T-helper 2 cell (primary cell): ENCODE measurements around the gene PPFIA3.

Experiments used
- DNase-seq, 5 experiments: peaks; one replicate each; pipeline versions ENCODE4 v3.0.0 to v3.0.0-alpha.2; 2012 to 2022

The PPFIA3 gene

DNA sequence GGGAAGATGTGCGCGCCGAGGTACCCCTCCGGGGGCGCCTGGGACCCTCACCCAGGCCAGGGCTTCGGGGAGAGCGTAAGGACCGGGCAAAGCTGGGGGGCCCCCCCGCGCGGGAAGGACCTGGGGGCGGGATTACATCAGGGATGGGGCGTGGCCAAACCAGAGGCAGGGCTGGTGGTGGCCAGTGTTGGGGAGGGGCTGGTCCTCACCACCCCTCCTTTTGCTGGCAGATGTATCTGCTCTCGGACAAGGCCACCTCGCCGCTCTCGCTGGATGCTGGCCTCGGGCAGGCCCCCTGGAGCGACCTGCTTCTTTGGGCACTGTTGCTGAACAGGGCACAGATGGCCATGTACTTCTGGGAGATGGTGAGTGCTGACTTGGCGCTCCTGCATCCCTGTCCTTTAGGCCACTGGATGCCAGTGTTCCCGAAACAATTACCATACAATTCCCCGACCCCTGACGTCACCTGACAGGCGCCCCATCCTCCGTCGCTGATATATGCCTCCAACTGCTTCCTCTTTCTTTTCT lies 63.6 kb downstream of the PPFIA3 start:
- no peak for DNase-seq

DNA sequence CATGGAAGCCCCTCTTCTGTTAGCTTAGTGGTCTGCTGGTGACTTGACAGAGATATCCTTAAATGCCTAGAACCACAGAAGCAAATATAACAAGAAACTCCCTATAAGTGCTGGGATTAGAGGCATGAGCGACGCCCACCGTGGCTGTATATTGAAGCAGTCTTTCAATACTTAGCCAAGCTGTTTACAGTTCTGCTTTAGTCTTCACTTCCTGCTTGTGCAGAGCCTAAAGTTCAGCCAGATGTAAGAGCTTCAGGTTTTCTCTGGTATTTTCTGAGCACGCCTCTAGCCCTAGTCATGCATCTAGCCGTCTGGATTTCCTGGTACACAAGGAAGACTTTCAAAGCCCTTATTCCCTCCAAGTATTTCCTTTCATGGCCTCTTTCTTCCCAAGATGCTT lies 66.8 kb downstream of the PPFIA3 start:
- DNase-seq, result no peak

DNA sequence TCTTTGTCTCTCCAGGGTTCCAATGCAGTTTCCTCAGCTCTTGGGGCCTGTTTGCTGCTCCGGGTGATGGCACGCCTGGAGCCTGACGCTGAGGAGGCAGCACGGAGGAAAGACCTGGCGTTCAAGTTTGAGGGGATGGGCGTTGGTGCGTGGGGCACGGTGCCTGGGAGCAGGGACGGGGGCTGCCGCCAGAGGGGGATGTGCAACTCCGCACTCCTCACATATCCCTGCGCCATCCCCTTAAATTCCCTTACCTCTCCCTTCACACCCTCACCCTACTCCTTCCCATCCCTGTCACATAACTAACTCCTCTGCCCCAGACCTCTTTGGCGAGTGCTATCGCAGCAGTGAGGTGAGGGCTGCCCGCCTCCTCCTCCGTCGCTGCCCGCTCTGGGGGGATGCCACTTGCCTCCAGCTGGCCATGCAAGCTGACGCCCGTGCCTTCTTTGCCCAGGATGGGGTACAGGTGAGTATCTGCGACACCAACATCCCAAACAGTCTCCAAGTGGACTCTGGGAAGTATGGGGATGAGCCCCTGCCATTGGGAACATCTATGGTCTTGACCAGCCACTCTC lies 69.4 kb downstream of the PPFIA3 start:
- no peak for DNase-seq

DNA sequence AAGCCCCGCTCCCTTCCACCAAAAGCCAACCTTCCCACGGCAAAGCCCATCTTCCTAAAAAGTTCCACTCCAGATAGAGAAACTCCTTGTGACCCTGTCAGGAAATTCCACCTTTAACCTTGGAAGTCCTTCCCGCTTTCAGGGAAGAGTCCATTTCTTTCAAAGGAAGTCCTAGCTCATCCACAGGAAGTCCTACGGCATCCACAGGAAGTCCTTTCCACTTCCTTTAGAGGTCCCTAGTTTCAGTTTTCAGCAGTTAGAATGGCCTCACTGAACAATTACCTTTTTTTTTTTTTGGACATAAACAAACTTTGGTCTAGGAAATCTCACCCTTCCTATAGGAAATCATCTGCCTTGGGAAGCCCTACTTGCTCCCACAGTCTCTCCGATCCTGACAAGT lies 69.9 kb downstream of the PPFIA3 start:
- no peak for DNase-seq

DNA sequence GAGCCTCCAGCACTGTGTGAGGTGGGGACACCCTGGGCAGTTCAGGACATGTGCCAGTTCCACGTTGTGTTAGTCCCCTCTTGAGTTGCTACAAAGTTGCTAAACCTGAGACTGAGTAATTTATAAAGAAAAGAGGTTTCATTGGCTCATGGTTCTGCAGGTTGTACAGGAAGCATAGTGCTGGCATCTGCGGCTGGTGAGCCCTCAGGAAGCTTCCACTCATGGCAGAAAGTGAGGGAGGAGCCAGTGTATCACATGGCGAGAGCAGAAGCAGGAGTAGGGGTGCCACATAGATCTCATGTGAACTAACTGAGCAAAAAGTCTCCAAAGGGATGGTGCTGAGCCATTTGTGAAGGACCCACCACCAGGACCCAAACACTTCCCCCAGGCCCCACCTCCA lies 71.4 kb downstream of the PPFIA3 start:
- DNase-seq, result no peak

DNA sequence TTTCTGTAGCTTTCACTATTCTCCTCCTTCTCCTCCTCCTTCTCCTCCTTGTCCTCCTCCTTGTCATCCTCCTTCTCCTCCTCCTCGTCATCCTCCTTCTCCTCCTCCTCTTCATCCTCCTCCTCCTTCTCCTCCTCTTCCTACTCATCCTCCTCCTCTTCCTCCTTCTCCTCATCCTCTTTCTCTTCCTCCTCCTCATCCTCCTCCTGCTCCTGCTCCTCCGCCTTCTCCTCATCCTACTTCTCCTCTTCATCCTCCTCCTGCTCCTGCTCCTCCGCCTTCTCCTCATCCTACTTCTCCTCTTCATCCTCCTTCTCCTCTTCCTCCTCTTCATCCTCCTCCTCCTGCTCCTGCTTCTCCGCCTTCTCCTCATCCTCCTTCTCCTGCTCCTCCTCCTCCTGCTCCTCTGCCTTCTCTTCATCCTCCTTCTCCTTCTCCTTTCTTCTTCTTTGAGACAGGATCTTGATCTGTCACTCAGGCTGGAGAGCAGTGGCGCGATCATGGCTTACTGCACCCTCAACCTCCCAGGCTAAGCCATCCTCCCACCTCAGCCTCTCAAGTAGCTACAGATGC lies 74.6 kb downstream of the PPFIA3 start:
- DNase-seq, result no peak

DNA sequence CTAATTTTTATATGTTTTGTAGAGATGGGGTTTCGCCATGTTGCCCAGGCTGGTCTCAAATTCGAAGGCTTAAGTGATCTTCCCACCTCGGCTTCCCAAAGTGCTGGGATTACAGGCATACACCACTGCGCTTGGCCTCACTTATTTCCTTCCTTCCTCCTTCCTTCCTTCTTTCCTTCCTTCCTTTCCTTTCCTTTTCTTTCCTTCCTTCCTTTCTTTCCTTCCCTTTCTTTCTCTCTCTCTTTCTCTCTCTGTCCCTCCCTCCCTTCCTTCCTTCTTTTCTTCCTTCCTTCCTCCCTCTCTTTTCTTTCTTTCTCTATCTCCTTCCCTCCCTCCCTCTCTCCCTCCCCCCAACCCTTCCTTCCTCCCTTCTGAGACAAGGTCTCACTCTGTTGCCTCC lies 75.1 kb downstream of the PPFIA3 start:
- DNase-seq, result no peak

DNA sequence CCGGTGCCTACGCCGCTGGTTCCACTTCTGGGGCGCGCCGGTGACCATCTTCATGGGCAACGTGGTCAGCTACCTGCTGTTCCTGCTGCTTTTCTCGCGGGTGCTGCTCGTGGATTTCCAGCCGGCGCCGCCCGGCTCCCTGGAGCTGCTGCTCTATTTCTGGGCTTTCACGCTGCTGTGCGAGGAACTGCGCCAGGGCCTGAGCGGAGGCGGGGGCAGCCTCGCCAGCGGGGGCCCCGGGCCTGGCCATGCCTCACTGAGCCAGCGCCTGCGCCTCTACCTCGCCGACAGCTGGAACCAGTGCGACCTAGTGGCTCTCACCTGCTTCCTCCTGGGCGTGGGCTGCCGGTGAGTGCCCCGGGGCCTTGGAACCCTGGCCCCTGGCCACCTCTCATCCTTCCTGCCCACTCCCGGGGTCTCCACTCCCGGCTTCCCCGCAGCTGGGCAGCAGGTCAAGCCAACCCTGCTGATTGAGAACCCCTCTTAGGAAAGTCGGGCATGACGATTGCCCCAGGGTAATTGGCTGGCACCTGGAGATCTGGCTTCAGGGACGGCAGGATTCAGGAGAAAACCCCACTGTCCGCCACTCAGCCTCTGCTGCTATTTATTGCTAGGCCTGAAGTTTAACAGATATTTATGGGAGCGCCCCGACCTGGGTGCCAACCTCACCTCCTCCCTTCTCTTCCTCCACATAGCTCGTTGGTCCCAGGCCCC lies 77.3 kb downstream of the PPFIA3 start:
- no peak for DNase-seq

DNA sequence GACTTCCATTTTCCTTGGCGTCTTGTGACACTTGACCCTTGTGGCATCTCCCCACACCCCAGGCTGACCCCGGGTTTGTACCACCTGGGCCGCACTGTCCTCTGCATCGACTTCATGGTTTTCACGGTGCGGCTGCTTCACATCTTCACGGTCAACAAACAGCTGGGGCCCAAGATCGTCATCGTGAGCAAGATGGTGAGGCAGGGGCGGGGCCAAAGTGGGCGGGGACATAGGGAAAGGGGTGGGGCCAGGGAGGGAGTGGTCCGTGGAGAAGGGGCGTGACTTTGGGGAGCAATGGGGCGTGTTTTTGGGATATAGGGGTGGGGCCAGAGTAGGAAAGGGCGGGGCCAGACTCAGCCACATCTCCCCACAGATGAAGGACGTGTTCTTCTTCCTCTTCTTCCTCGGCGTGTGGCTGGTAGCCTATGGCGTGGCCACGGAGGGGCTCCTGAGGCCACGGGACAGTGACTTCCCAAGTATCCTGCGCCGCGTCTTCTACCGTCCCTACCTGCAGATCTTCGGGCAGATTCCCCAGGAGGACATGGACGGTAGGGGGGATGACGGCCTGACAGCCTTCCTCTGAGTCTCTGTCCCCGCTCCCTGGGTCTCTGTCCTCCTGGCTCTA lies 81.0 kb downstream of the PPFIA3 start:
- DNase-seq, result no peak
